ENCODE measurements around the gene PCBP1. TPM values are rescaled to one million over a fixed set of nuclear protein-coding genes. Genes with fewer than 3 reads are reported as not detected.

The PCBP1 gene
- total and polyA plus RNA-seq, 2 donors (not counting 1 experiment from before 2014, with no cell fraction given): 42.1 to 104 TPM

DNA sequence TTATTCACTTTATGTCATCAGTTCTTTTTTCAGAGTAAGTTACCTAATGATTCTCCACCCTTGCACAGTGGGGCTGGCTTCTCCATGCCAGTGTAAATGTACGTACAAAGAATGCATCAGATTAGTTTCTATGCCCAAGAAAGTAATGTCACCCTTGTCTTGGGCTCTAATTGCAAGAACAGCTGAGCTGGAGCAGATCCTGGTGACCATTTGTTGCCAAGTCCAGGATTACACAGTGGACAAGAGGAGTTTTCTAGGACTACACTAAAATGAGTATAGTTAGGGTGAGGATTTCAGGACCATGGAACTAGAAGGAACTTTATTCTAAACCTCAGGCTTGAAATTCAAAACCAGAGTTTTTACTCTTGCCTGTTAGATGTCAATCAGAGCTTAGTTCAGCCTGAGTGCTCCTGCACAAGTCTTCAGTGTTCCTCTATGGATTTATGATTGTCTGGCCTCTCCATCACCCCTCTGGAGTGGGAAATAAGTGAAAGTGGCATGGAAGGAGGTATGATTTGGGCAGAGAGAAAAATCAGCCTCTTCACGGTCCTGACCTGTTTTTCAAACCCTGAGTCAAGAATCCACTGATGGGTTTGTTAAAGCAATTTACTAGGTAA is 29.8 kb downstream of the PCBP1 start:
- no peak for DNase-seq (ENCODE audit: low read depth in 2 of 2)
- TF ChIP-seq CTCF (conservative IDR thresholded peaks at IDR 0.05 in 1 of 2, IDR thresholded peaks at IDR 0.05 in 1 of 2; ENCODE audit: low read depth in 1 of 2, low read length in 2 of 2) (no peak), EZH2 (IDR thresholded peaks at IDR 0.05; ENCODE audit: low read length, missing control alignments) (no peak)
- H3K27me3 ChIP-seq (ENCODE audit: control insufficient read depth, insufficient read depth, low read length): no peaks in the 10 kb centered on the region
- peaks cover 2% of the 10 kb centered on the region for H3K4me1 ChIP-seq (ENCODE audit: control insufficient read depth, extremely low read depth, insufficient read depth, low read length)
- no peaks in the 10 kb centered on the region for H3K9me3 ChIP-seq (ENCODE audit: control insufficient read depth, insufficient read depth, low read depth, low read length)
- no peak overlapping the region for H3K4me3 ChIP-seq (replicated peaks in 1 of 4; ENCODE audit: control extremely low read depth in 1 of 4, insufficient read depth in 1 of 4, low read depth in 3 of 4, low read length in 4 of 4)
- H3K27ac ChIP-seq (ENCODE audit: insufficient read depth, low read length): no peak overlapping the region
- no peak overlapping the region for H2AFZ ChIP-seq (ENCODE audit: low read length)
- H3K79me2 ChIP-seq (ENCODE audit: control insufficient read depth, insufficient read depth, low read length): no peaks in the 10 kb centered on the region
- H4K20me1 ChIP-seq (ENCODE audit: control insufficient read depth, extremely low read depth, insufficient read depth, low read length): no peaks in the 10 kb centered on the region
- H3K4me2 ChIP-seq (ENCODE audit: extremely low read depth, insufficient read depth, low read length): no peak overlapping the region
- no peaks in the 10 kb centered on the region for H3K36me3 ChIP-seq (ENCODE audit: control insufficient read depth, insufficient read depth, low read length)
- H3K9ac ChIP-seq (ENCODE audit: insufficient read depth, low read length): no peak overlapping the region

GRCh38 chr2:70118798-70119454 is 31.6 kb downstream of the PCBP1 start:
- DNase-seq (ENCODE audit: low read depth in 2 of 2): no peak
- no peak overlapping the region for H2AFZ ChIP-seq (ENCODE audit: low read length)
- no peaks in the 10 kb centered on the region for H3K79me2 ChIP-seq (ENCODE audit: control insufficient read depth, insufficient read depth, low read length)
- H3K36me3 ChIP-seq (ENCODE audit: control insufficient read depth, insufficient read depth, low read length): no peaks in the 10 kb centered on the region
- H3K4me3 ChIP-seq (replicated peaks in 1 of 4; ENCODE audit: control extremely low read depth in 1 of 4, insufficient read depth in 1 of 4, low read depth in 3 of 4, low read length in 4 of 4): no peak overlapping the region
- H3K27me3 ChIP-seq (ENCODE audit: control insufficient read depth, insufficient read depth, low read length): no peaks in the 10 kb centered on the region
- no peak overlapping the region for H3K27ac ChIP-seq (ENCODE audit: insufficient read depth, low read length)
- no peaks in the 10 kb centered on the region for H4K20me1 ChIP-seq (ENCODE audit: control insufficient read depth, extremely low read depth, insufficient read depth, low read length)
- H3K9me3 ChIP-seq (ENCODE audit: control insufficient read depth, insufficient read depth, low read depth, low read length): no peaks in the 10 kb centered on the region
- H3K4me2 ChIP-seq (ENCODE audit: extremely low read depth, insufficient read depth, low read length): no peak overlapping the region
- H3K4me1 ChIP-seq (ENCODE audit: control insufficient read depth, extremely low read depth, insufficient read depth, low read length): peaks cover 7% of the 10 kb centered on the region
- H3K9ac ChIP-seq (ENCODE audit: insufficient read depth, low read length): no peak overlapping the region
- TF ChIP-seq EZH2 (IDR thresholded peaks at IDR 0.05; ENCODE audit: low read length, missing control alignments) (no peak), CTCF (conservative IDR thresholded peaks at IDR 0.05 in 1 of 2, IDR thresholded peaks at IDR 0.05 in 1 of 2; ENCODE audit: low read depth in 1 of 2, low read length in 2 of 2) (no peak)

DNA sequence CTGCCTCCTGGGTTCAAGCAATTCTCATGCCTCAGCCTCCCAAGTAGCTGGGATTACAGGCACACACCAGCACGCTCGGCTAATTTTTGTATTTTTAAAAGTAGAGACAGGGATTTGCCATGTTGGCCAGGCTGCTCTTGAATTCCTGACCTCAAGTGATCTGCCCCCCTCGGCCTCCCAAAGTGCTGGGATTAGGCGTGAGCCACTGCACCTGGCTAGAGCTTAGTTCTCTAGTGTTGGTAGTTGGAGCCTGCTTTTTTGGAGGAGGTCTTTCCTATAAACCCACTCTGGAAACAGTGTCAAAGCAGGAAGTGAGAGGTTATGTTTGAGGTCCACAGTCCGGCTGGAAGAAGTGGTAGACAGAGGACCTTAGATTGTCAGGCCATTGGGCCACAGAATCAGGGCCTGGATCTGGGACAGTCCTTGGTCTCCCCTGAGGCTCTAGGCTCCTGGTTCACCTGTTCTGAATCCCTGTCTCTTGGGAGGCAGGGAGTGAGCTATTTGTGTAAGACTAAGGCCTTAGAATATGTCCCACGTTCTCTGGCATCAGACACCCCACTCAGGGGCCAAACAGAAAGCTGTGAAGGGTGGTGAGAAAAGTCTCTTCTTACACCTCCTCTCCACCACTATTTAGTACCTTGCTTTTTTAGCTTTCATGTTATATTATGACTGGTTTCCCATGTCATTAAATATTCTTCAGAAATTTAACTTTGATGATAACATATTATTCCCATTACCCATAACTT is 34.5 kb downstream of the PCBP1 start:
- Histone ChIP-seq H3K4me1 (ENCODE audit: control insufficient read depth, extremely low read depth, insufficient read depth, low read length) (peaks cover 9% of the 10 kb centered on the region), H3K36me3 (ENCODE audit: control insufficient read depth, insufficient read depth, low read length) (no peaks in the 10 kb centered on the region), H3K79me2 (ENCODE audit: control insufficient read depth, insufficient read depth, low read length) (no peaks in the 10 kb centered on the region), H3K27me3 (ENCODE audit: control insufficient read depth, insufficient read depth, low read length) (no peaks in the 10 kb centered on the region), H2AFZ (ENCODE audit: low read length) (peak overlapping the region; percentile 24), H3K4me2 (ENCODE audit: extremely low read depth, insufficient read depth, low read length) (no peak overlapping the region), H3K4me3 (replicated peaks in 1 of 4; ENCODE audit: control extremely low read depth in 1 of 4, insufficient read depth in 1 of 4, low read depth in 3 of 4, low read length in 4 of 4) (no peak overlapping the region), H4K20me1 (ENCODE audit: control insufficient read depth, extremely low read depth, insufficient read depth, low read length) (no peaks in the 10 kb centered on the region), H3K9ac (ENCODE audit: insufficient read depth, low read length) (no peak overlapping the region), H3K9me3 (ENCODE audit: control insufficient read depth, insufficient read depth, low read depth, low read length) (no peaks in the 10 kb centered on the region), H3K27ac (ENCODE audit: insufficient read depth, low read length) (no peak overlapping the region)
- no peak for TF ChIP-seq EZH2 (IDR thresholded peaks at IDR 0.05; ENCODE audit: low read length, missing control alignments)
- TF ChIP-seq CTCF (conservative IDR thresholded peaks at IDR 0.05 in 1 of 2, IDR thresholded peaks at IDR 0.05 in 1 of 2; ENCODE audit: low read depth in 1 of 2, low read length in 2 of 2): no peak
- no peak for DNase-seq (ENCODE audit: low read depth in 2 of 2)

All from fibroblast of lung (primary cell).